Hepatocyte (in vitro differentiated cells): ENCODE data around the gene SV2A. TPM values are rescaled to one million over a fixed set of nuclear protein-coding genes. Genes with fewer than 3 reads are reported as not detected.

Experiments
- DNase-seq: peaks from one replicate; pipeline ENCODE4 v3.0.0-alpha.2; 2016; ENCODE audit warnings: low spot score
- H2AFZ ChIP-seq: fragments of 200-600 bp; sonication (generic); 2 replicates; pipeline ENCODE4 v1.6.0; 2016; ENCODE audit warnings: antibody characterized with exemption, mild to moderate bottlenecking
- H3K27ac ChIP-seq: fragments of 200-600 bp; sonication (generic); 2 replicates; pipeline ENCODE4 v1.5.1; 2016; ENCODE audit warnings: mild to moderate bottlenecking
- H3K27me3 ChIP-seq: fragments of 200-600 bp; sonication (generic); 2 replicates; pipeline ENCODE4 v1.6.1; 2016
- H3K36me3 ChIP-seq: fragments of 200-600 bp; sonication (generic); replicated peaks from 2 replicates; pipeline ENCODE4 v1.5.1; 2016; ENCODE audit warnings: low read depth; ENCODE audit not compliant: insufficient read depth
- H3K4me1 ChIP-seq: fragments of 200-600 bp; sonication (generic); 2 replicates; pipeline ENCODE4 v1.5.1; 2016; ENCODE audit warnings: mild to moderate bottlenecking, moderate library complexity; ENCODE audit not compliant: insufficient read depth
- H3K4me2 ChIP-seq: fragments of 200-600 bp; sonication (generic); 2 replicates; pipeline ENCODE4 v1.6.0; 2016
- H3K4me3 ChIP-seq: fragments of 200-600 bp; sonication (generic); 2 replicates; pipeline ENCODE4 v1.5.1; 2016; ENCODE audit warnings: mild to moderate bottlenecking
- H3K79me2 ChIP-seq: fragments of 200-600 bp; sonication (generic); 2 replicates; pipeline ENCODE4 v1.6.0; 2017; ENCODE audit warnings: mild to moderate bottlenecking
- H3K9me2 ChIP-seq: fragments of 200-600 bp; sonication (generic); replicated peaks from 2 replicates; pipeline ENCODE4 v1.6.0; 2017; ENCODE audit warnings: mild to moderate bottlenecking; ENCODE audit not compliant: insufficient read depth
- H3K9me3 ChIP-seq: fragments of 200-600 bp; sonication (generic); 2 replicates; pipeline ENCODE4 v1.5.1; 2016; ENCODE audit warnings: low read depth, mild to moderate bottlenecking
- H4K20me1 ChIP-seq: fragments of 200-600 bp; sonication (generic); 2 replicates; pipeline ENCODE4 v1.6.0; 2016; ENCODE audit warnings: mild to moderate bottlenecking; ENCODE audit not compliant: insufficient read depth, poor library complexity, severe bottlenecking
- CTCF ChIP-seq: fragments of 200-600 bp; sonication (generic); IDR thresholded peaks from 2 replicates; pipeline ENCODE4 v1.5.1; 2016; ENCODE audit warnings: antibody characterized with exemption, mild to moderate bottlenecking; ENCODE audit not compliant: poor library complexity
- EZH2 ChIP-seq: fragments of 200-600 bp; sonication (generic); IDR thresholded peaks from 2 replicates; pipeline ENCODE4 v1.6.1; 2016; ENCODE audit warnings: antibody characterized with exemption, mild to moderate bottlenecking, borderline replicate concordance
- EZH2phosphoT487 ChIP-seq: fragments of 200-600 bp; sonication (generic); IDR thresholded peaks from one replicate; pipeline ENCODE4 v1.6.1; 2018; ENCODE audit warnings: antibody characterized with exemption, mild to moderate bottlenecking, low read depth, moderate library complexity; ENCODE audit not compliant: unreplicated experiment, severe bottlenecking
- WGBS: methylation state at CpG from one replicate; pipeline ENCODE4 v1.1.6; 2016; ENCODE audit warnings: low lambda C conversion rate; ENCODE audit errors: missing lambda C conversion rate; 5-methylcytosine and 5-hydroxymethylcytosine counted together
- polyA plus RNA-seq: library from polyadenylated mRNA; unstranded; fragments of >200 nt; fragmentation: Nextera tagmentation; extraction: Ambion mirVana; gene quantifications from 2 replicates; pipeline ENCODE4 v1.2.1, GENCODE V29; 2016
- total RNA-seq: library from RNA; depleted of rRNA; stranded (reverse); fragments of >200 nt; gene quantifications from 2 replicates; pipeline ENCODE4 v1.2.3, GENCODE V29; 2014

Gene SV2A
- total and polyA plus RNA-seq, 2 experiments from 2014 or later = 5.0 to 5.5 TPM

GRCh38 chr1:149884433-149885338 is 33.0 kb downstream of the SV2A start:
- DNase-seq = peak; percentile 28
- H3K9me2 ChIP-seq = no peaks in the 10 kb centered on the region
- peaks cover 14% of the 10 kb centered on the region for H3K4me1 ChIP-seq
- 12% methylated on average over 9 of the region's 9 CpGs for WGBS
- H2AFZ ChIP-seq = no peak overlapping the region
- no peaks in the 10 kb centered on the region for H3K27me3 ChIP-seq
- H4K20me1 ChIP-seq = peaks cover 47% of the 10 kb centered on the region
- peak overlapping the region; percentile 99 for H3K27ac ChIP-seq
- peak overlapping the region; percentile 83 for H3K4me3 ChIP-seq
- no peaks in the 10 kb centered on the region for H3K36me3 ChIP-seq
- H3K9me3 ChIP-seq = no peaks in the 10 kb centered on the region
- TF ChIP-seq EZH2phosphoT487 (no peak), EZH2 (no peak), CTCF (no peak)
- H3K4me2 ChIP-seq = peak overlapping the region; percentile 88
- peaks cover 57% of the 10 kb centered on the region for H3K79me2 ChIP-seq

GRCh38 chr1:149883598-149884247 is 33.9 kb downstream of the SV2A start:
- peaks cover 49% of the 10 kb centered on the region for H4K20me1 ChIP-seq
- no peak overlapping the region for H3K27ac ChIP-seq
- H3K36me3 ChIP-seq = no peaks in the 10 kb centered on the region
- no peaks in the 10 kb centered on the region for H3K27me3 ChIP-seq
- no peak for DNase-seq
- WGBS = 94% methylated on average over 3 of the region's 3 CpGs
- H2AFZ ChIP-seq = no peak overlapping the region
- H3K4me2 ChIP-seq = peak overlapping the region; percentile 88
- H3K4me3 ChIP-seq = peak overlapping the region; percentile 83
- peaks cover 9% of the 10 kb centered on the region for H3K4me1 ChIP-seq
- peaks cover 63% of the 10 kb centered on the region for H3K79me2 ChIP-seq
- no peaks in the 10 kb centered on the region for H3K9me3 ChIP-seq
- TF ChIP-seq CTCF (no peak), EZH2phosphoT487 (no peak), EZH2 (no peak)
- H3K9me2 ChIP-seq = no peaks in the 10 kb centered on the region

DNA sequence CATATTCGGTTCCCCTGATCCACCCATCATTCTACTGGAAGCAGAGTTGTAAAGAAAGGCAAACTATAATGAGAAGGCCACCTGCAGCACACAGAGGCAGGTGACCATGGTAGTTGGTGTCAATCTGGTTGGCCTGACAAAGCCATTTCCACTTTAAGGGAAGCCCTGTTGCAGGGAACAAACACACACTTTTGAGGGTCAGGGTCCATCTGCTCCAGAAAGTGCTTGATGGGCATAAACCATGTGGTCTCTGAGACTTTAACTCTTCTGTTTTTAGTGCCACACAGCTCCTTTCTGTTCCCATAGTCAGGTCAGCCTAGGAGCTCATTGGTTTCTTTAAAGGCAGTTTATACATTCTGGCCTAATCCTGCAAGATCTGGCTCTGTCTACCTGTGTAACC is 35.8 kb downstream of the SV2A start:
- DNase-seq = no peak
- H2AFZ ChIP-seq = no peak overlapping the region
- no peaks in the 10 kb centered on the region for H3K9me3 ChIP-seq
- no peaks in the 10 kb centered on the region for H3K36me3 ChIP-seq
- H3K4me2 ChIP-seq = no peak overlapping the region
- H4K20me1 ChIP-seq = peaks cover 49% of the 10 kb centered on the region
- peaks cover 69% of the 10 kb centered on the region for H3K79me2 ChIP-seq
- no peak overlapping the region for H3K4me3 ChIP-seq
- no peak overlapping the region for H3K27ac ChIP-seq
- WGBS = 100% methylated on average over 1 of the region's 1 CpG
- H3K9me2 ChIP-seq = no peaks in the 10 kb centered on the region
- TF ChIP-seq CTCF (no peak), EZH2 (no peak), EZH2phosphoT487 (no peak)
- peaks cover 9% of the 10 kb centered on the region for H3K4me1 ChIP-seq
- H3K27me3 ChIP-seq = no peaks in the 10 kb centered on the region
